HepG2 (cell line): ENCODE results near the gene EPB41. TPM values are rescaled to one million over a fixed set of nuclear protein-coding genes. Genes with fewer than 3 reads are reported as not detected.

ENCODE experiments used
- BRD4 ChIP-seq: sonication (generic); formaldehyde crosslinking; IDR thresholded peaks from 2 replicates; pipeline ENCODE4 v1.4.0; 2020; ENCODE audit warnings: missing genetic modification reagents
- FOXO1 ChIP-seq: sonication (generic); formaldehyde crosslinking; IDR thresholded peaks from 2 replicates; pipeline ENCODE4 v1.4.0; 2020; ENCODE audit warnings: missing genetic modification reagents
- HOXD1 ChIP-seq: sonication (generic); formaldehyde crosslinking; IDR thresholded peaks from 2 replicates; pipeline ENCODE4 v1.5.0; 2020; ENCODE audit warnings: missing genetic modification reagents
- IRX3 ChIP-seq: sonication (generic); formaldehyde crosslinking; IDR thresholded peaks from 2 replicates; pipeline ENCODE4 v1.8.1; 2023; ENCODE audit warnings: mild to moderate bottlenecking, low read depth, missing genetic modification reagents, borderline replicate concordance
- NCOR1 ChIP-seq: fragments of 200-600 bp; sonication (generic); IDR thresholded peaks from 2 replicates; pipeline ENCODE4 v1.7.0; 2017; ENCODE audit warnings: antibody characterized with exemption, low read length, borderline replicate concordance
- RBFOX2 ChIP-seq: fragments of 200-400 bp; formaldehyde crosslinking; IDR thresholded peaks from 2 replicates; pipeline ENCODE4 v1.6.1; 2017; ENCODE audit warnings: low read depth, mild to moderate bottlenecking, low read length
- SMYD3 ChIP-seq: sonication (generic); formaldehyde crosslinking; IDR thresholded peaks from 2 replicates; pipeline ENCODE4 v1.8.1; 2023; ENCODE audit warnings: mild to moderate bottlenecking, missing genetic modification reagents
- ZKSCAN8 ChIP-seq: IDR thresholded peaks from 2 replicates; pipeline ENCODE4 v1.6.1; 2016; ENCODE audit warnings: borderline replicate concordance, missing genetic modification reagents, missing compliant biosample characterization
- ZNF121 ChIP-seq: sonication (generic); formaldehyde crosslinking; IDR thresholded peaks from 2 replicates; pipeline ENCODE4 v1.5.0; 2020; ENCODE audit warnings: mild to moderate bottlenecking, missing genetic modification reagents
- ZNF138 ChIP-seq: sonication (generic); formaldehyde crosslinking; IDR thresholded peaks from 2 replicates; pipeline ENCODE4 v1.5.0; 2020; ENCODE audit warnings: mild to moderate bottlenecking, low read depth, missing genetic modification reagents
- ZNF180 ChIP-seq: sonication (generic); formaldehyde crosslinking; IDR thresholded peaks from 2 replicates; pipeline ENCODE4 v1.4.0; 2020; ENCODE audit warnings: low read depth, missing genetic modification reagents, borderline replicate concordance
- ZNF33A ChIP-seq: sonication (generic); formaldehyde crosslinking; IDR thresholded peaks from 2 replicates; pipeline ENCODE4 v1.5.1; 2020; ENCODE audit warnings: missing genetic modification reagents, mild to moderate bottlenecking, moderate library complexity, borderline replicate concordance
- ZNF496 ChIP-seq: sonication (generic); formaldehyde crosslinking; IDR thresholded peaks from 2 replicates; pipeline ENCODE4 v1.8.1; 2023; ENCODE audit warnings: mild to moderate bottlenecking, moderate library complexity, missing genetic modification reagents; ENCODE audit not compliant: insufficient replicate concordance
- ZNF703 ChIP-seq: sonication (generic); formaldehyde crosslinking; IDR thresholded peaks from 2 replicates; pipeline ENCODE4 v1.5.1; 2020; ENCODE audit warnings: missing genetic modification reagents, mild to moderate bottlenecking, moderate library complexity, borderline replicate concordance
- ZNF883 ChIP-seq: sonication (generic); formaldehyde crosslinking; IDR thresholded peaks from 2 replicates; pipeline ENCODE4 v1.5.1; 2020; ENCODE audit warnings: mild to moderate bottlenecking, missing genetic modification reagents; ENCODE audit errors: not compliant biosample characterization
- polyA plus RNA-seq, 8 experiments: library from polyadenylated mRNA; depleted of rRNA in 3 of 8; stranded (reverse) in 7 of 8; unstranded in 1 of 8; fragments of >200 nt; fragmentation: Illumina TruSeq in 4 of 8; extraction: Trizol in 4 of 8; gene quantifications; 2 replicates each; pipeline versions ENCODE4 v1.2.1 to v1.2.3, GENCODE V29; 2011 to 2016; ENCODE audit warnings: low read depth in 4 of 8, missing spikeins in 1 of 8, mixed read lengths in 1 of 8; ENCODE audit not compliant: insufficient read depth in 1 of 8
- total RNA-seq, 5 experiments: library from RNA; depleted of rRNA; stranded (reverse); fragments of >200 nt; fragmentation: Illumina TruSeq; extraction: Trizol; gene quantifications; 2 replicates each; pipeline ENCODE4 v1.2.3, GENCODE V29; 2016; ENCODE audit warnings: low read depth in 1 of 5
- TF ChIP-seq, protein P1 (sequence below): sonication (generic); formaldehyde crosslinking; IDR thresholded peaks from 2 replicates; pipeline ENCODE4 v1.4.0; 2020; ENCODE audit warnings: missing genetic modification reagents
- TF ChIP-seq, protein P2 (sequence below): sonication (generic); formaldehyde crosslinking; IDR thresholded peaks from 2 replicates; pipeline ENCODE4 v1.4.0; 2020; ENCODE audit warnings: missing genetic modification reagents, borderline replicate concordance
- TF ChIP-seq, protein P3 (sequence below): sonication (generic); formaldehyde crosslinking; IDR thresholded peaks from 2 replicates; pipeline ENCODE4 v1.9.0; 2021; ENCODE audit warnings: missing genetic modification reagents, borderline replicate concordance
- TF ChIP-seq, protein P4 (sequence below): sonication (generic); formaldehyde crosslinking; IDR thresholded peaks from 2 replicates; pipeline ENCODE4 v1.8.0; 2022; ENCODE audit warnings: mild to moderate bottlenecking, missing genetic modification reagents; ENCODE audit not compliant: insufficient replicate concordance

The EPB41 gene
- total and polyA plus RNA-seq, 2 of the 13 experiments (the other 11 are each of a cell fraction or from before 2014, with no cell fraction given), result 34.5 to 46.7 TPM

DNA sequence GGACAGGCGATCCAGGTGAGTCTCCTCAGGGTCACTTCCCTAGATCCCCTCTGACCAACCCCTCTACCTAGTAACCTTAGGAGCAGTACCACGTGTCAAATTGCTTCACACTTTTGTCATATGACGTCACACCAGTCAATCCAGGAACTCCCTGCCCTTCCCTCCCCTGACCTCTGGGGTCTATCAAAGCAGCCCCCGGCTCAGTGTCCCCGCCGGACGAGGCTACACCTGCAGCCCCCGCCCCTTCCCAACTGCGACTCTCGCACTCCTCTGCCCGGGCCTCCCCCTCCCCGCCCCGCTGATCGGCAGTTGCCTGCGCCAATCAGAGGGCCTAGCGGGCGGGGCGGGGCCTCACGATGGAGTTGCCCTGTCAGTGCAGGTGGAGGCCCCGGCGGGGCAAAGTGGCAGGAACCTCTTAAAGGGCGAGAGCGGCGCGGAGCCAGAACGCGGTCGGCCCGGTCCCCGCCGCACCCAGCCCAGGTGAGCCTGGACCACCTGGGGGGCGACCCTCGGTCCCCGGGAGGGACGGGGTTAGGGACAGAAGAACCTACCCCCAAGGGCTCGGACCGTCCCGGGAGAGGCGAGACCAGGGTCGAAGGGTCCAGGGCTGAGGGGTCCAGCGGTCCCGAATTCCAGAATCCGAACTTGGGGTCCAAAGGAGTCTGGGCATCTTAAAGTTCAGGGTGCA is 27.5 kb upstream of the EPB41 start (continued):
- TF ChIP-seq, protein P1, sequence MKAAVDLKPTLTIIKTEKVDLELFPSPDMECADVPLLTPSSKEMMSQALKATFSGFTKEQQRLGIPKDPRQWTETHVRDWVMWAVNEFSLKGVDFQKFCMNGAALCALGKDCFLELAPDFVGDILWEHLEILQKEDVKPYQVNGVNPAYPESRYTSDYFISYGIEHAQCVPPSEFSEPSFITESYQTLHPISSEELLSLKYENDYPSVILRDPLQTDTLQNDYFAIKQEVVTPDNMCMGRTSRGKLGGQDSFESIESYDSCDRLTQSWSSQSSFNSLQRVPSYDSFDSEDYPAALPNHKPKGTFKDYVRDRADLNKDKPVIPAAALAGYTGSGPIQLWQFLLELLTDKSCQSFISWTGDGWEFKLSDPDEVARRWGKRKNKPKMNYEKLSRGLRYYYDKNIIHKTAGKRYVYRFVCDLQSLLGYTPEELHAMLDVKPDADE (CRISPR knock-in tag), result no peak
- TF ChIP-seq ZNF496 (CRISPR knock-in tag) (no peak), RBFOX2 (peak; percentile 81), SMYD3 (CRISPR knock-in tag) (no peak), ZNF121 (CRISPR knock-in tag) (peak; percentile 92), ZKSCAN8 (CRISPR knock-in tag) (no peak), IRX3 (CRISPR knock-in tag) (no peak), ZNF138 (no peak; the same call in 1 of the 2 replicates), ZNF883 (CRISPR knock-in tag) (peak; percentile 46), FOXO1 (CRISPR knock-in tag) (no peak), NCOR1 (no peak), ZNF33A (CRISPR knock-in tag) (no peak), HOXD1 (CRISPR knock-in tag) (0 out of 2 replicates have a peak, but pooled peaks have one; percentile 38), ZNF703 (CRISPR knock-in tag) (0 out of 2 replicates have a peak, but pooled peaks have one; percentile 59), ZNF180 (CRISPR knock-in tag) (no peak), BRD4 (no peak)
- TF ChIP-seq, protein P2, sequence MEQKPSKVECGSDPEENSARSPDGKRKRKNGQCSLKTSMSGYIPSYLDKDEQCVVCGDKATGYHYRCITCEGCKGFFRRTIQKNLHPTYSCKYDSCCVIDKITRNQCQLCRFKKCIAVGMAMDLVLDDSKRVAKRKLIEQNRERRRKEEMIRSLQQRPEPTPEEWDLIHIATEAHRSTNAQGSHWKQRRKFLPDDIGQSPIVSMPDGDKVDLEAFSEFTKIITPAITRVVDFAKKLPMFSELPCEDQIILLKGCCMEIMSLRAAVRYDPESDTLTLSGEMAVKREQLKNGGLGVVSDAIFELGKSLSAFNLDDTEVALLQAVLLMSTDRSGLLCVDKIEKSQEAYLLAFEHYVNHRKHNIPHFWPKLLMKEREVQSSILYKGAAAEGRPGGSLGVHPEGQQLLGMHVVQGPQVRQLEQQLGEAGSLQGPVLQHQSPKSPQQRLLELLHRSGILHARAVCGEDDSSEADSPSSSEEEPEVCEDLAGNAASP (CRISPR knock-in tag), result peak; percentile 29; the same call in 1 of the 2 replicates
- TF ChIP-seq, protein P3, sequence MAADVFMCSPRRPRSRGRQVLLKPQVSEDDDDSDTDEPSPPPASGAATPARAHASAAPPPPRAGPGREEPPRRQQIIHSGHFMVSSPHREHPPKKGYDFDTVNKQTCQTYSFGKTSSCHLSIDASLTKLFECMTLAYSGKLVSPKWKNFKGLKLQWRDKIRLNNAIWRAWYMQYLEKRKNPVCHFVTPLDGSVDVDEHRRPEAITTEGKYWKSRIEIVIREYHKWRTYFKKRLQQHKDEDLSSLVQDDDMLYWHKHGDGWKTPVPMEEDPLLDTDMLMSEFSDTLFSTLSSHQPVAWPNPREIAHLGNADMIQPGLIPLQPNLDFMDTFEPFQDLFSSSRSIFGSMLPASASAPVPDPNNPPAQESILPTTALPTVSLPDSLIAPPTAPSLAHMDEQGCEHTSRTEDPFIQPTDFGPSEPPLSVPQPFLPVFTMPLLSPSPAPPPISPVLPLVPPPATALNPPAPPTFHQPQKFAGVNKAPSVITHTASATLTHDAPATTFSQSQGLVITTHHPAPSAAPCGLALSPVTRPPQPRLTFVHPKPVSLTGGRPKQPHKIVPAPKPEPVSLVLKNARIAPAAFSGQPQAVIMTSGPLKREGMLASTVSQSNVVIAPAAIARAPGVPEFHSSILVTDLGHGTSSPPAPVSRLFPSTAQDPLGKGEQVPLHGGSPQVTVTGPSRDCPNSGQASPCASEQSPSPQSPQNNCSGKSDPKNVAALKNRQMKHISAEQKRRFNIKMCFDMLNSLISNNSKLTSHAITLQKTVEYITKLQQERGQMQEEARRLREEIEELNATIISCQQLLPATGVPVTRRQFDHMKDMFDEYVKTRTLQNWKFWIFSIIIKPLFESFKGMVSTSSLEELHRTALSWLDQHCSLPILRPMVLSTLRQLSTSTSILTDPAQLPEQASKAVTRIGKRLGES (CRISPR knock-in tag), result no peak
- TF ChIP-seq, protein P4, sequence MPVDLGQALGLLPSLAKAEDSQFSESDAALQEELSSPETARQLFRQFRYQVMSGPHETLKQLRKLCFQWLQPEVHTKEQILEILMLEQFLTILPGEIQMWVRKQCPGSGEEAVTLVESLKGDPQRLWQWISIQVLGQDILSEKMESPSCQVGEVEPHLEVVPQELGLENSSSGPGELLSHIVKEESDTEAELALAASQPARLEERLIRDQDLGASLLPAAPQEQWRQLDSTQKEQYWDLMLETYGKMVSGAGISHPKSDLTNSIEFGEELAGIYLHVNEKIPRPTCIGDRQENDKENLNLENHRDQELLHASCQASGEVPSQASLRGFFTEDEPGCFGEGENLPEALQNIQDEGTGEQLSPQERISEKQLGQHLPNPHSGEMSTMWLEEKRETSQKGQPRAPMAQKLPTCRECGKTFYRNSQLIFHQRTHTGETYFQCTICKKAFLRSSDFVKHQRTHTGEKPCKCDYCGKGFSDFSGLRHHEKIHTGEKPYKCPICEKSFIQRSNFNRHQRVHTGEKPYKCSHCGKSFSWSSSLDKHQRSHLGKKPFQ (CRISPR knock-in tag), result peak; percentile 75
